ENCODE measurements around the gene MYL4.
A peak's percentile ranks its signal among the peaks of the same experiment; 100 is the strongest.
"Not testable (repeated sequence)": the region's sequence is repeated elsewhere in the genome, so short reads cannot be mapped to it uniquely, and the experiment has no call there.

MYL4 gene

GRCh38 chr17:47208744-47209488 lies at the start of gene MYL4:
TSS of gene MYL4 (plus strand) at chr17:47209348. CDS start at chr17:47209423, 75 bp downstream.
- no peak for DNase-seq

GRCh38 chr17:47162013-47162622 lies 47.0 kb upstream of the MYL4 start:
- no peak for DNase-seq

- DNase-seq: no peak
Measured at GRCh38 chr17:47164263-47164662, 44.9 kb upstream of the MYL4 start.

- DNase-seq: no peak
Measured at GRCh38 chr17:47165137-47165536, 44.0 kb upstream of the MYL4 start.

- DNase-seq: not testable (repeated sequence)
Measured at GRCh38 chr17:47166854-47167253, 42.3 kb upstream of the MYL4 start.

GRCh38 chr17:47168896-47169295 lies 40.3 kb upstream of the MYL4 start:
- not testable (repeated sequence) for DNase-seq

- no peak for DNase-seq
Measured at GRCh38 chr17:47170710-47171109, 38.4 kb upstream of the MYL4 start.

GRCh38 chr17:47172696-47173565 lies 36.2 kb upstream of the MYL4 start:
- no peak for DNase-seq

GRCh38 chr17:47174823-47175222 lies 34.3 kb upstream of the MYL4 start:
- not testable (repeated sequence) for DNase-seq

GRCh38 chr17:47176389-47176826 lies 32.7 kb upstream of the MYL4 start:
- DNase-seq: no peak

GRCh38 chr17:47177261-47177660 lies 31.9 kb upstream of the MYL4 start:
- no peak for DNase-seq

- DNase-seq: no peak
Measured at GRCh38 chr17:47179141-47179540, 30.0 kb upstream of the MYL4 start.

- DNase-seq: no peak
Measured at GRCh38 chr17:47180337-47180736, 28.8 kb upstream of the MYL4 start.

- not testable (repeated sequence) for DNase-seq
Measured at GRCh38 chr17:47180988-47181387, 28.2 kb upstream of the MYL4 start.

GRCh38 chr17:47184681-47185080 lies 24.5 kb upstream of the MYL4 start:
- DNase-seq: no peak

GRCh38 chr17:47188271-47188875 lies 20.8 kb upstream of the MYL4 start:
- no peak for DNase-seq

GRCh38 chr17:47188876-47189731 lies 20.0 kb upstream of the MYL4 start, which contains the start of gene CDC27:
TSS of gene CDC27 (minus strand) at chr17:47189295. CDS start at chr17:47189172, 123 bp downstream.
- peak; percentile 100 for DNase-seq

- no peak for DNase-seq
Measured at GRCh38 chr17:47189732-47190237, 19.4 kb upstream of the MYL4 start.

GRCh38 chr17:47190243-47190642 lies 18.9 kb upstream of the MYL4 start:
- no peak for DNase-seq

GRCh38 chr17:47190770-47191169 lies 18.4 kb upstream of the MYL4 start:
- DNase-seq: no peak

- DNase-seq: no peak
Measured at GRCh38 chr17:47192554-47192953, 16.6 kb upstream of the MYL4 start.

Data from stimulated activated CD4-positive, alpha-beta T cell treated with anti-CD3 and anti-CD28 coated beads, Interleukin-4, amount 100 ng/mL, for 1 hour (primary cell).